ENCODE data around the gene KDSR. TPM values are rescaled to one million over a fixed set of nuclear protein-coding genes. Genes with fewer than 3 reads are reported as not detected.
A peak's percentile ranks its signal among the peaks of the same experiment; 100 is the strongest.

Gene KDSR
- total and polyA plus RNA-seq, 9 of the 15 experiments (the other 6 are each of a cell fraction or from before 2014, with no cell fraction given): 4.0 to 24.7 (median 12.4) TPM

GRCh38 chr18:63319383-63320122 lies 47.5 kb downstream of the KDSR start, which contains the start of gene BCL2:
TSS of gene BCL2 (minus strand) at chr18:63319769.
- Histone ChIP-seq H4K20me1 (replicated peaks; ENCODE audit: control insufficient read depth, insufficient read depth, low read length) (no peaks in the 10 kb centered on the region), H3K27ac (ENCODE audit: extremely low read depth, low read depth, low read length) (peak within 1 kb of the TSS; percentile 60; the same call in 1 of the 3 replicates), H3K4me1 (replicated peaks in 1 of 2; ENCODE audit: control insufficient read depth in 2 of 2, insufficient read depth in 2 of 2, low read length in 2 of 2) (peaks cover 7 to 17% of the 10 kb centered on the region in 2 experiments; a peak in 4 of 5 replicates), H3K9ac (ENCODE audit: insufficient read depth in 1 of 2, low read depth in 2 of 2, low read length in 2 of 2) (peak within 1 kb of the TSS; percentile 63 to 92), H3K9me3 (replicated peaks; ENCODE audit: control insufficient read depth, insufficient read depth, low read depth, low read length) (no peaks in the 10 kb centered on the region), H3K4me2 (ENCODE audit: insufficient read depth, low read length) (peak within 1 kb of the TSS; percentile 76), H3K36me3 (ENCODE audit: control insufficient read depth, insufficient read depth, low read length) (no peaks in the 10 kb centered on the region), H3K27me3 (ENCODE audit: control insufficient read depth in 2 of 2, insufficient read depth in 2 of 2, low read length in 2 of 2) (peaks cover 0 to 10% of the 10 kb centered on the region in 2 experiments; a peak in 2 of 5 replicates), H3K79me2 (ENCODE audit: control insufficient read depth, insufficient read depth, low read length) (no peaks in the 10 kb centered on the region), H3K9me1 (ENCODE audit: control insufficient read depth, insufficient read depth, low read length) (no peaks in the 10 kb centered on the region), H2AFZ (ENCODE audit: low read depth, low read length) (peak within 1 kb of the TSS; percentile 91), H3K4me3 (peak within 1 kb of the TSS; percentile 46)
- in situ Hi-C loops (cut with MboI) (loop anchor here (5.0 kb wide), 1 partner anchor 302 kb away; no protein-coding TSS in a partner anchor), intact Hi-C loops (cut with micrococcal nuclease) (loop anchor here (5.0 kb wide), 1 partner anchor 187 kb away; no protein-coding TSS in a partner anchor)
- ChIA-PET CTCF (ENCODE audit: low intra/inter-chr PET ratio) (interaction anchor here (0.6 kb wide), 2 partner anchors 315 to 407 kb away, joined by 3 read pairs; no protein-coding TSS in a partner anchor), POLR2A (interaction anchor here (1.2 kb wide), 1 partner anchor 167 kb away, joined by 3 read pairs; no protein-coding TSS in a partner anchor)
- FAIRE-seq (no peak), ATAC-seq (peak; percentile 68), DNase-seq (ENCODE audit: extremely low read depth in 1 of 4, low spot score in 3 of 4) (peak in 2 of 4 experiments; percentile 28)
- BruUV-seq (replicated peaks): no TSS peak
- WGBS (ENCODE audit: insufficient coverage, low coverage, missing lambda C conversion rate): 2% methylated on average over 18 of the region's 78 CpGs
- TF ChIP-seq FOSL1 (tag; conservative IDR thresholded peaks at IDR 0.05): no peak
- no peak for TF ChIP-seq ZNF384 (IDR thresholded peaks at IDR 0.05; ENCODE audit: low read depth, low read length)
- TF ChIP-seq HNRNPLL (IDR thresholded peaks at IDR 0.05; ENCODE audit: low read depth, low read length, poor library complexity, severe bottlenecking): peak; percentile 28
- no peak for TF ChIP-seq ZNF445 (CRISPR knock-in tag; IDR thresholded peaks at IDR 0.05; ENCODE audit: low read depth)
- no peak for TF ChIP-seq DACH1 (IDR thresholded peaks at IDR 0.05; ENCODE audit: partially characterized antibody)
- TF ChIP-seq BCLAF1 (IDR thresholded peaks at IDR 0.05; ENCODE audit: borderline replicate concordance in 1 of 2, control insufficient read depth in 1 of 2, low read depth in 2 of 2, low read length in 1 of 2): no peak
- no peak for TF ChIP-seq ZNF239 (CRISPR knock-in tag; IDR thresholded peaks at IDR 0.05)
- TF ChIP-seq ESRRB (CRISPR knock-in tag; IDR thresholded peaks at IDR 0.05; ENCODE audit: borderline replicate concordance): no peak
- TF ChIP-seq NRF1 (conservative IDR thresholded peaks at IDR 0.05 in 1 of 2, IDR thresholded peaks at IDR 0.05 in 1 of 2): 0 out of 4 replicates have a peak, but pooled peaks of 1 of the 2 experiments have one; percentile 20
- peak; percentile 15 for TF ChIP-seq KDM5B (IDR thresholded peaks at IDR 0.05; ENCODE audit: insufficient replicate concordance, low read depth, low read length)
- no peak for TF ChIP-seq EGR1 (conservative IDR thresholded peaks at IDR 0.05)
- TF ChIP-seq HMBOX1 (IDR thresholded peaks at IDR 0.05): no peak
- no peak for TF ChIP-seq POLR3G (IDR thresholded peaks at IDR 0.05; ENCODE audit: extremely low read depth, insufficient read length, insufficient replicate concordance)
- TF ChIP-seq BDP1 (IDR thresholded peaks at IDR 0.05; ENCODE audit: insufficient read depth, insufficient read length): no peak
- TF ChIP-seq ARNT (IDR thresholded peaks at IDR 0.05): no peak
- TF ChIP-seq ZNF830 (CRISPR knock-in tag; IDR thresholded peaks at IDR 0.05): no peak
